ENCODE measurements around the gene TGFBR3L. TPM values are rescaled to one million over a fixed set of nuclear protein-coding genes. Genes with fewer than 3 reads are reported as not detected.

The TGFBR3L gene
- total and polyA plus RNA-seq, 2 of the 4 experiments (the other 2 are of a cell fraction): 0.94 TPM; not detected in 1

- no peak overlapping the region for H3K27ac ChIP-seq (ENCODE audit: insufficient read depth, low read length)
- no peak overlapping the region for H3K56ac ChIP-seq (ENCODE audit: extremely low read depth, insufficient read depth, low read length)
- no peak overlapping the region for H3K23ac ChIP-seq (ENCODE audit: low read depth, low read length)
- BruUV-seq (replicated peaks): no TSS peak
- no peak overlapping the region for H2BK120ac ChIP-seq (ENCODE audit: low read depth, low read length)
- H4K8ac ChIP-seq (ENCODE audit: low read depth in 2 of 2, low read length in 2 of 2): no peak overlapping the region
- no peak overlapping the region for H3K4ac ChIP-seq (ENCODE audit: low read depth, low read length)
- no peak overlapping the region for H3K4me3 ChIP-seq (ENCODE audit: insufficient read depth, low read depth, low read length)
- POLR2A ChIA-PET (ENCODE audit: unreplicated experiment): no interaction called here
- no peak overlapping the region for H2BK15ac ChIP-seq (ENCODE audit: low read depth, low read length)
- no peak overlapping the region for H2AK9ac ChIP-seq (replicated peaks; ENCODE audit: low read depth, low read length, poor library complexity)
- DNase-seq (no peak), ATAC-seq (ENCODE audit: low read depth) (no peak)
- no peak overlapping the region for H3K18ac ChIP-seq (ENCODE audit: low read depth, low read length)
- H4K5ac ChIP-seq (ENCODE audit: low read depth, low read length): no peak overlapping the region
- 0 out of 2 replicates have a peak, but pooled peaks cover 2% of the 10 kb centered on the region for H3K9me1 ChIP-seq (ENCODE audit: insufficient read depth, low read length)
- no peak overlapping the region for H2AK5ac ChIP-seq (ENCODE audit: low read depth, low read length)
- no peaks in the 10 kb centered on the region for H4K20me1 ChIP-seq (ENCODE audit: insufficient read depth, low read length)
- WGBS, 2 experiments (ENCODE audit: extremely low coverage in 2 of 2, insufficient read length in 1 of 2): 91% methylated on average over 4 of the region's 13 CpGs; no CpG with 5 or more reads in 1 of the 2 experiments
- H3K36me3 ChIP-seq (ENCODE audit: control insufficient read depth, insufficient read depth, low read length): peaks cover 16% of the 10 kb centered on the region
- CTCF ChIA-PET: no interaction called here
- no peaks in the 10 kb centered on the region for H3K27me3 ChIP-seq (ENCODE audit: control insufficient read depth, insufficient read depth, low read length)
- H2BK20ac ChIP-seq (ENCODE audit: low read depth, low read length): no peak overlapping the region
- no peak overlapping the region for H4K91ac ChIP-seq (ENCODE audit: insufficient read depth, low read depth, low read length)
- H2BK5ac ChIP-seq (ENCODE audit: low read depth, low read length, poor library complexity, severe bottlenecking): no peak overlapping the region
- peaks cover 0 to 24% of the 10 kb centered on the region in 2 experiments; a peak in 1 of 4 replicates for H3K79me1 ChIP-seq (ENCODE audit: low read depth in 1 of 2, low read length in 2 of 2)
- no peak overlapping the region for H2AFZ ChIP-seq (replicated peaks; ENCODE audit: low read length, poor library complexity)
- intact Hi-C loops (cut with micrococcal nuclease): no loop called here
- H3K9me3 ChIP-seq (ENCODE audit: control insufficient read depth, insufficient read depth, low read length): no peaks in the 10 kb centered on the region
- dilution Hi-C loops (cut with HindIII; ENCODE audit: low sequenced_read_pairs, unreplicated experiment): no loop called here
- no peak overlapping the region for H3K9ac ChIP-seq (ENCODE audit: low read depth, low read length)
- in situ Hi-C loops (cut with MboI; ENCODE audit: low sequenced_read_pairs): no loop called here
- H3K4me1 ChIP-seq (ENCODE audit: control insufficient read depth, insufficient read depth, low read length): 0 out of 2 replicates have a peak, but pooled peaks cover 2% of the 10 kb centered on the region
- no peak overlapping the region for H3K14ac ChIP-seq (replicated peaks; ENCODE audit: low read depth, low read length)
- TF ChIP-seq USF2 (IDR thresholded peaks at IDR 0.05; ENCODE audit: low read depth, low read length): no peak
- no peak overlapping the region for H3K4me2 ChIP-seq (ENCODE audit: low read depth, low read length)
Measured at GRCh38 chr19:7895565-7895964, 19.1 kb upstream of the TGFBR3L start.

Data from IMR-90 (cell line).